NCI-H345 (cell line): ENCODE data around the gene KLK5.

ENCODE experiments used
- DNase-seq: peaks from one replicate; lab custom pipeline; 2025; lab: John Stamatoyannopoulos, UW

KLK5 gene

DNA sequence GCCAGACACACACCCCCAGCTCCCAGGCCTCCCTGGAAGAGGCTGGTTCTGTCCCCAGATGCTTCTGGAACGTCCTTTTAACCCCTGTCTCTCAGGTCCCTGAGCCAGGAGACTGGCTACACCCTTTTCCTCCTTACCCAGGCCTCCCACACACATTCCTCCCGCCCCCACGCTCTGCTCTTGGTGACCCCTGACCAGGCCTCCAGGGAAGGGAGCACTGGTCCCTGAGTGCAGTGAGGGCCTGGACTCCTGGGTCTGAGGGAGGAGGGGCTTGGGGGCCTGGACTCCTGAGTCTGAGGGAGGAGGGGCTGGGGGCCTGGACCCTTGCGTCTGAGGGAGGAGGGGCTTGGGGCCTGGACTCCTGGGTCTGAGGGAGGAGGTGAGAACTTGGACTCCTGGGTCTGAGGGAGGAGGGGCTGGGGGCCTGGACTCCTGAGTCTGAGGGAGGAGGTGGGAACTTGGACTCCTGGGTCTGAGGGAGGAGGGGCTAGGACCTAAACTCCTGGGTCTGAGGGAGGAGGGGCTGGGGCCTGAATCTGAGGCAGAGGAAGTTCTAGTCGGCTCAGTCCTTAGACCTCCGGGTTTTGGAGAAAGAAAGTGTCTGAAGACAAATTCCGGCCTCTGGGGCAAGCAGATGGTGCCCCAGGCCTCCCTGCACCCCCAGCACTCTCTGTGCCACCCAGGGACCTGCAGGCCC is 16.0 kb upstream of the KLK5 start:
- no peak for DNase-seq

DNA sequence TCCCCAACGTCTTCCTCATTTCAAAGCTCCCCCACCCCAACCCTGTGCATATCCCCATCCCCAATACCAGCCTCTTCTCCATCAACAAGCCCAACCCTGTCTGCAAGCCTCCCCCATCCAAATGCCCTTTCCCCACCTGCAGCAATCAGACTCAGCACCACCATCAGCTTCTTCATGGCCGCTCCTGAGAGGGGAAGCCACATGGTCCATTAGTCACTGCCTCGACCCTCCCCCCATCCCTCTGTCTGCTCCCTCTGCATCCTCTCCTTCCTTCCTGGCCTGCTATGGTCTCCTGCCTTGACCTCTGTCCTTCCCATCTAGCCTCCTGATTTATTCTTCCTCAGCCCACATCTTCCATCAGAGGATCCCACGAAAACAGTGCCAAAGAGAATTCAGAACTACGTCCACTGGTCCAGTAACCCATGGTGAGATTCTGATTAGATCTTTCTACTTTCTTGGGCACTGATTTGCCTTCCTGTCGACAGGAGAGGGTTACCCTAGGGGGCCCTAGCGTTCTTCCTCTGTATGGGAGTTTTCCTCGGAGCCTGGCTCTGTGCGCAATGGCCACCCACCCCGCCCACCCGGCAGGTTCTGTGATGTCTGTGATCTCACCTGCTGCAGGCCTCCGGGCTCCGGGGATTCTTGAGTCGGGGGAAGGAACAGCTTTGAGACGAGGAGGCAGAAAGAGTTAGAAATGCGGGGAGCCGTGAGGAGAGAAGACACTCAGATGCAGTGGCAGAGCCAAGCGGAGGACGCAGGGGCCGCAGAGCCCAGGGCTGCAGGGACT is 15.3 kb upstream of the KLK5 start:
- no peak for DNase-seq

DNA sequence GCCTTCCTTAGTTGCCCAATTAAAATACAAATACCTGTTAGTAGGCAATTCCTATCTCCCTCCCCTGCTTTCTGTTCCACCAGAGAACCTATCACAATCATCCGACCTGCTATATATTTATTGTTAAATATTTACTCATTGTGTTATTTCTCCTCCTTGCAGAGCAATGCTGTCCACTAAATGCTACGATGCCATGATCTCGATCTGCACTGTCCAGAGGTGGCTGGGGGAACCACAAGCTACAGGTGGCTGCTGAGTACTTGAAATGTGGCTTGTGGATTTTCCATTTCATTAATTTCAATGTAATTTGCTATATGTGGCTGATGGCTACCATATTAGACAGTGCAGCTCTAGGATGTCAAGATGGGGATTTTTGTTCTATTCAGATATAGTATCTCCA is 11.4 kb upstream of the KLK5 start:
- DNase-seq = no peak

- DNase-seq = no peak
Measured at GRCh38 chr19:50963381-50963780, 10.5 kb upstream of the KLK5 start.

GRCh38 chr19:50962245-50962644 is 9.4 kb upstream of the KLK5 start:
- no peak for DNase-seq

- no peak for DNase-seq
Measured at GRCh38 chr19:50959731-50960500, 7.1 kb upstream of the KLK5 start.

DNA sequence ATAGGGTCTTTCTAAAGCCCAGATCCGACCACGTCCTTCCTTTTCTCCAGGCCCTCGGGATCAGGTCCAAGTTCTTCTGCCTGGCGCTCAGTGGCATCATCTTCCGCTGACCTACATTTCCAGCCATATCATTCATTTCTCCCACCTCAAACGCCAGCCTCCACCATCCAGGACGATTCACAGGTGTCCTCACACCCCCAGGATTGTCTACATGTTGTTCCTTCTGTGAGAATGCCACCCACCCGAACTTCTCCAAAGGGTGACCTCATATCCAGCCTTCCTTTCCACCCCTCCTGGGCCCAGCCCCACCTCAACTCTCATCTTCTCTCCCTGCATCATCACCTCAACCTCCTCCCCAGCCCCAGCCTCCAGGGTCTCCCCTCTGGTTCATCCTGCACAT is 4.7 kb upstream of the KLK5 start:
- DNase-seq = no peak

DNA sequence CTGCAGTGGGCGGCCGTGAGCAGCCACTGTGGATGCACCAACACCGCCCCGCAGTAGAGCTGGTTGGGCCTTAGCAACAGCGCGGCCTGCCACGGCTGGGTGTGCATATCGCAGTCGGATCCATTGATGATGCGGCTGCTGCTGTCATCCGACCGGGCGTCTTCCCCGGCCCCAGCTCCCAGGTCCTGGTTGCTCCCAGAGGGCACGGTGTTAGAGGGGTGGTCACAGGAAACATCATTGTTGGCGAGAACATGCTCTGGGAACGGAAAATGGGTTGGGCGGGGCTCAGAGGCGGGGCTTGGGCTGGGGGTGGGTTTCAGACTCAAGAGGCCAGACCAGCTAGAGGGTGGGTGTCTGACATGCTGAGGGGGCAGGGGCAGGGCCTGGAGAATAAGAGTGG is 3.0 kb downstream of the KLK5 start:
- no peak for DNase-seq

DNA sequence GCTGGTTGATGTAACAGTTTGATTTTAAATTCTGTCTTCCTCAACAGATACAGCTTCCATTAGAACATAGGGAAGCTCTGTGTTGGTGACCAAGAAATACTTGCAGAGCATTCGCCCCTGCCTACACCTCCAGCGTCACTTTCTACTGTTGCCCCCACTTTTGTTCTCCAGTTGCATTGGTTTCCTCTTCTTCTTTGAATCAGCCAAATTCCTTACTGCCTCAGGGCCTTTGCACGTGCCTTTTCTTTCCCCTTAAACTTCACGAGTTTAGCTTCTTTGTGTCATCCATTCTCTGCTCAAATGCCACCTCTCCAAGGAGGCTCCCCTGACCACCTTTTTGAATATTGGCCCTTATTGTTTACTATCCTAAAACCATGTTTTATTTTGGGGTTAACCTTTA is 5.7 kb downstream of the KLK5 start:
- DNase-seq = no peak

- DNase-seq = no peak
Measured at GRCh38 chr19:50944795-50945194, 8.0 kb downstream of the KLK5 start.

- DNase-seq = no peak
Measured at GRCh38 chr19:50943074-50943828, 9.6 kb downstream of the KLK5 start.

GRCh38 chr19:50939596-50939995 is 13.2 kb downstream of the KLK5 start:
- DNase-seq = no peak

DNA sequence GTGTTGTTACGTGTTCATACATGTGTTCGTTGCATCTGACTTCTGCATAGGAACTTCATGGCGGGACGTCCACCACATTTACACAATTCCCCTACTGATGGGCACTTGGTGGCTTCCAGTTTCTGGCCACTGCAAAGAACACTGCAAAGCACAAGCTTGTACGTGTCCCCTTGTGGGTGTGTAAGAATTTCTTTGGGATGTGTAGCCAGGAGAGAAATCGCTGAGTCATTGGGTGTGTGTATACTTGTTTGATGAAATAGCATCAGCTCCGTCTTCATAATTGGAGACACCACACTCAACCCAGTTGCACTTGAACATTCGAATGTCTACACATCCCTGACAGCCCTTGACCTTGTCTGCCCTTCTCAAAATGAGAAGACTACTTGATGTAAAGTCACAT is 19.2 kb downstream of the KLK5 start:
- DNase-seq = no peak

DNA sequence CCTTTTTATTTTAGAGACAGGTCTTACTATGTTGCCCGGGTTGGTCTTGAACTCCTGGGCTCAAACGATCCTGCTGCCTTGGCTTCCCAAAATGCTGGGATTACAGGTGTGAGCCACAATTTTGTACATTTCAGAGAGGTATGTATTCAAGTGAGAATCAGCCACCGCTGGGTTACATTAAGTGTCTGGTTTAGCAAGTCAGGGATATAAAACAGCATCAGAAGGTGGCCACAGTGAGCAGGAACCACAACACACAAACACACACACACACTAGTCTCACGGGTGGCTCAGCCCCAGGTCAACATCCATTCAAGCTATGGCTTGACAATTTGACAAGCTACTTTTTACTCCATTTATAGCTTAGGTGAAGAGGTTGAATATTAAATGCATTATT is 20.2 kb downstream of the KLK5 start:
- no peak for DNase-seq

DNA sequence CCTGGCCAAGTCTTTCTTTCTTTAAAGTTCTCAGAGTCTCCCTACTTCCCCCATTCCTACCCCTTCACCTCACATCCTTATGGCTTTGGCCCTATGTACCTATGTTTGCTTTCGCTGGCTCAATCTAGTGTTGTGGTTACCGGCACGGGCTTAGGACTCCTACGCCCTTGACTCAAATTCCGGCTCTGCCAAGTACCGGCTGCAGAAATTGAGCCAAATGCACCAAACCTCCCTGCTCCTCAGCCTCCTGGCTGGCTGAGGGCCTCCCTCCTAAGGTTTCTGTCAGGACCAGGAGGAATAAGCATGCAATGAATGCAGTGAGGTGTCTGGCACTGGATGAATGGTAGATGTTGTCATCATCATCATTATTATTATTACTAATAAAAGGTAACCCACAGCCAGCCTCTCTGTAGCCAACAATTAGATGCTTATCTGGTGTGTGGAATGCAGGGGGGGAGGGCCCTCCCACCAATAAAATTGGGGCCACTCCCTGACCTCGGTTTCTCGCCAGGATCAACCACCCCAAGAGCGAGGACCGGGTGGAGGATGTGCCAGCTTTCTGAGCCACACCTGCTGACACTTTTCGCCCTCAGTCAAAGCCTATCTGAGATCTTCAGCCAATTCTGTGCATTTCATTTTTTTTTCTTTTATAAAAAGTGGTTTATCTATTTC is 20.7 kb downstream of the KLK5 start:
- DNase-seq = no peak

DNA sequence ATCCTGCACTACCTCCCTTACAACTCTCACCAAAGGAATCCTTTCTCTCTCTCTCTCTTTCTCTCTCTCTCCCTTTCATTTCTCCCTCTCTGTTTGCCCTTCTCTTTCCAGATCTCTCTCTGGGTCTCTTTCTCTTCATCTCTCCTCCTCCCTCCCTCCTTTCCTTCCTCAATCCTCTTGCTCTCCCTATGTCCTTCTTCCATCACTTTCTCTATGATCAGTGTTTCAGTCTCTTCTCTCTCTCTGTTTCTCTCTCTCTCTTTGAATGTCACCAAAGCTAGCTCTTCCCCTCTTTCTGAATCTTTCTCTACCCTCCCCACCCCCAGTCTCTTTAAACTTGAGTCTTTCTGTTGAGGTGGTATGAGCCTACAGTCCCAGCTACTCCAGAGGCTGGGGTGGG is 21.8 kb downstream of the KLK5 start:
- no peak for DNase-seq

- DNase-seq = no peak
Measured at GRCh38 chr19:50928831-50929230, 24.0 kb downstream of the KLK5 start.

- DNase-seq = no peak
Measured at GRCh38 chr19:50926144-50926543, 26.7 kb downstream of the KLK5 start.

DNA sequence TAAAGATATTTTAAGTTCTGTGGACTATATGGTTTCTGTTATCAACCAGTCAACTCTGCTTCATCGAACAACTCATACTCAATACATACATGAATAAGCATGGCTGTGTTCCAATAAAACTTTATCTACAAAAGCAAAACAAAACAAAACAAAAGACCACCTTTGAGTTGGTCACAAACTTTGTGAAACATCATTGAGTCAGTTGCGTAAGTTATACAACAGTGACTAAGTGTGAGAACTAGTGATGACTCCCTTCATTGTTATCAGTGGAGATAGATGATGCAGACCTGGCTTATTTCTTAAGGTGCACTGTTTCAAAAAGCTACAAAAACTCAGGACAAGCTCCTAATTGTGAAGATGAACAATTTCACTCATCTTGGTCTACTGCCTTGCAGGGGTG is 27.1 kb downstream of the KLK5 start:
- no peak for DNase-seq

DNA sequence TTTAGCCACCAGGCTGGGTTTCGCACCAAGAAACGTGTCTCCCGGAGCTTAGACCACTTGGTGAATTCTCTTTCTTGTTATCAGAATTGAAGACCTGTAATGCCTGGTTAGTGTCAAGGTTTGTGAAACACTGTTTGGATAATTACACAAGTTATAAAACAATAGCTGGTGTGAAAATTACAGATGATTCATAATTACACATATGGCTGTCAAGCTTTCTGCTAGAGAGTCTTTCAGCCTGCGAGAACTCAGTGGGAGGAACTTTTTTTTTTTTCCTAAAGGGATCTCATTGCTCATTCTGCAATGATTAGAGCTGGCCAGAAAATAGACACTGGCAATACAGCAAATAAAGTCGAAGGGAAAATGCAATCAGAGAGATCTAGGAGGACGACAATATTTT is 28.3 kb downstream of the KLK5 start:
- DNase-seq = no peak

DNA sequence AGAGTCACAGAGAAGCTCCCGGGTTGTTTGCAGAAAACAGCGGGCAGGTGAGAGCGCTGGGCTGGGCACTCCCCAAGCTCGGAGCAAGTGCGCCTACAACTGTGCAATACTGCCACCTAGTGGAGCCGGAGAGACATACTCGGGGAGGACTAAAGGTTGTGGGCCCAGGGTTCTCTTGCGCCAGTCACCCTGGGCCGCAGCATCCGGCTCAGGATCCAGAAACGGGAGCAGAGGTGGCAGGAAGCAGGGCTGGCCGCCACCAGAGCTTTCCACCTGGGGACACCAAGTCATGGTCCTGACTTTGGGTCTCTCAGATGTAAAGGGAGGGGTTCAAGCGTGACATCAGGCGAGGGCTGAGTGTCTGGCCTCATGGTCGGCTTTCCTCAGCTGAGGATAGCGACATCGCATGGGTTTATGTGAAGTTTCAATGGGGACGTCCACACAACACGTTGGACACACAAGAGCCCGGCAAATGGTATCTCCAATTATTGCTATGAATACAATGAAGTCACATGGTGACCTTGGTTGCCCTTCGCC is 30.5 kb downstream of the KLK5 start:
- DNase-seq = peak; percentile 85
